ENCODE data around the gene TMCO5A. TPM values are rescaled to one million over a fixed set of nuclear protein-coding genes. Genes with fewer than 3 reads are reported as not detected.

Gene TMCO5A
- total RNA-seq, 1 experiment from 2014 or later, result not detected

GRCh38 chr15:37898362-37898761 is 36.1 kb upstream of the TMCO5A start:
- no peak overlapping the region for H2BK20ac ChIP-seq (ENCODE audit: low read depth, low read length, poor library complexity, severe bottlenecking)
- H3K4ac ChIP-seq (ENCODE audit: low read depth, low read length), result no peak overlapping the region
- H3K23ac ChIP-seq (ENCODE audit: insufficient read length, low read depth, low read length), result no peak overlapping the region
- Mint-ChIP-seq H3K9me3 (no peaks in the 10 kb centered on the region), H3K4me1 (no peaks in the 10 kb centered on the region), H3K4me3 (no peak overlapping the region), H3K27ac (no peak overlapping the region), H3K27me3 (ENCODE audit: low read depth) (peaks cover 5% of the 10 kb centered on the region; the same call in 1 of the 2 replicates), H3K36me3 (ENCODE audit: insufficient read depth in 1 of 3, low read depth in 3 of 3) (no peaks in the 10 kb centered on the region)
- H4K5ac ChIP-seq (ENCODE audit: insufficient read length, low read depth, low read length), result no peak overlapping the region
- no peak overlapping the region for H4K8ac ChIP-seq (replicated peaks; ENCODE audit: insufficient read length, low read depth, low read length)
- H2BK120ac ChIP-seq (ENCODE audit: low read depth, low read length, poor library complexity, severe bottlenecking), result no peak overlapping the region
- no peaks in the 10 kb centered on the region for H3K27me3 ChIP-seq (ENCODE audit: insufficient read depth, low read length)
- H2BK12ac ChIP-seq (ENCODE audit: insufficient read length, low read depth, low read length), result no peak overlapping the region
- no peak overlapping the region for H3K56ac ChIP-seq (ENCODE audit: insufficient read length, low read depth, low read length)
- no peak overlapping the region for H2BK15ac ChIP-seq (ENCODE audit: low read depth, low read length)
- H3K79me1 ChIP-seq (ENCODE audit: insufficient read depth, low read depth, low read length, poor library complexity, severe bottlenecking), result no peaks in the 10 kb centered on the region
- H4K20me1 ChIP-seq (ENCODE audit: control insufficient read depth, insufficient read depth, insufficient read length), result no peaks in the 10 kb centered on the region
- H3K4me1 ChIP-seq (ENCODE audit: insufficient read depth, low read length), result no peaks in the 10 kb centered on the region
- no peak overlapping the region for H2AFZ ChIP-seq (ENCODE audit: low read length)
- no peaks in the 10 kb centered on the region for H3K9me3 ChIP-seq (ENCODE audit: control insufficient read depth, low read depth, low read length)
- TF ChIP-seq, protein P1, sequence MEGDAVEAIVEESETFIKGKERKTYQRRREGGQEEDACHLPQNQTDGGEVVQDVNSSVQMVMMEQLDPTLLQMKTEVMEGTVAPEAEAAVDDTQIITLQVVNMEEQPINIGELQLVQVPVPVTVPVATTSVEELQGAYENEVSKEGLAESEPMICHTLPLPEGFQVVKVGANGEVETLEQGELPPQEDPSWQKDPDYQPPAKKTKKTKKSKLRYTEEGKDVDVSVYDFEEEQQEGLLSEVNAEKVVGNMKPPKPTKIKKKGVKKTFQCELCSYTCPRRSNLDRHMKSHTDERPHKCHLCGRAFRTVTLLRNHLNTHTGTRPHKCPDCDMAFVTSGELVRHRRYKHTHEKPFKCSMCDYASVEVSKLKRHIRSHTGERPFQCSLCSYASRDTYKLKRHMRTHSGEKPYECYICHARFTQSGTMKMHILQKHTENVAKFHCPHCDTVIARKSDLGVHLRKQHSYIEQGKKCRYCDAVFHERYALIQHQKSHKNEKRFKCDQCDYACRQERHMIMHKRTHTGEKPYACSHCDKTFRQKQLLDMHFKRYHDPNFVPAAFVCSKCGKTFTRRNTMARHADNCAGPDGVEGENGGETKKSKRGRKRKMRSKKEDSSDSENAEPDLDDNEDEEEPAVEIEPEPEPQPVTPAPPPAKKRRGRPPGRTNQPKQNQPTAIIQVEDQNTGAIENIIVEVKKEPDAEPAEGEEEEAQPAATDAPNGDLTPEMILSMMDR (conservative IDR thresholded peaks at IDR 0.05), result no peak
- H2BK5ac ChIP-seq (ENCODE audit: insufficient read length, low read length), result no peak overlapping the region
- H3T11ph ChIP-seq (ENCODE audit: low read length), result no peak overlapping the region
- no peak overlapping the region for H3K4me2 ChIP-seq (ENCODE audit: insufficient read depth, insufficient read length, low read length)
- no peak overlapping the region for H3K14ac ChIP-seq (ENCODE audit: insufficient read depth, low read length)
- DNase-seq, result no peak
- H3K27ac ChIP-seq (ENCODE audit: insufficient read length, low read depth, low read length), result no peak overlapping the region
- no peak overlapping the region for H3K18ac ChIP-seq (ENCODE audit: insufficient read length, low read depth, low read length)
- WGBS (ENCODE audit: extremely low coverage, insufficient read length, low lambda C conversion rate), result no CpG with 5 or more reads among the region's 2 CpGs
- H3K9ac ChIP-seq (ENCODE audit: extremely low read depth, insufficient read length, low read length), result no peak overlapping the region
- H4K91ac ChIP-seq (ENCODE audit: insufficient read length, low read depth, low read length), result no peak overlapping the region
- H3K23me2 ChIP-seq (ENCODE audit: insufficient read length, low read depth, low read length, poor library complexity, severe bottlenecking), result no peaks in the 10 kb centered on the region
- H2AK5ac ChIP-seq (ENCODE audit: insufficient read length, low read length), result no peak overlapping the region
- H3K79me2 ChIP-seq (ENCODE audit: insufficient read depth, low read length), result no peaks in the 10 kb centered on the region

Measured in H9 (cell line).